ENCODE measurements around the gene CAMTA1. TPM values are rescaled to one million over a fixed set of nuclear protein-coding genes. Genes with fewer than 3 reads are reported as not detected.

The CAMTA1 gene
- polyA plus RNA-seq, 1 donor from 2014 or later, result 162 TPM

DNA sequence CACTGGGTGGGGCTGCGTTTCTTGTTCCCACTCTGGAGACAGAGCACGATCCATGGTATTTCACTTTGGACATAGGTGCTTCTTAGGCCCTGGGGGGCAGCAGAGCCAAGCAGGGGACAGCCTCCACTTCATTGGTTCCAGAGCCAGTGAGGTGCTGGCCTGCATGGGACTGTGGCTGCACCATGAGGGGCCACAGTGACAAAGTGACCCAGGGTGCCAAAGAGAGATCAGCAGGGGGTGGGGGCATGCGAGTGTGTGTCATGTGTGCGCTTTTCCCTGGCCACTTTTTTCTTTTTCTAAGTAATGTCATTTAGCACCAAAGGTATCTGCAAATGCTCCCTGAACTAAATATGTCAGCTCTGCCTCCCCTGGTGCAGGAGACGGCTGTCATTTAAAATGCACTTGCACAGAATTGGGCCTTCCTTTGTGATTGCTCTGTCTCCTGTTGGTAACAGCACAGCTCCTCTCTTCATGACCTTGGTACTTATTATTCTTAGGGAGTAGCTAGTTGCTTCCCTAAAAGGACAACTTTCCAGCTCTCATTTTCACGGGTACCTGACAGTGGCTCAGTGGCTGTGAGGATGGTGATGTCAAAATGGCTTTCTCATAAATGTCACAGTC lies 910.4 kb downstream of the CAMTA1 start:
- Histone ChIP-seq H3K4me2 (ENCODE audit: low read length) (no peak overlapping the region), H3K27ac (ENCODE audit: low read length) (peak overlapping the region; percentile 60), H3K27me3 (ENCODE audit: insufficient read depth, low read depth, low read length) (no peaks in the 10 kb centered on the region), H3K9ac (ENCODE audit: low read length) (peak overlapping the region; percentile 35), H3K4me3 (ENCODE audit: low read length) (no peak overlapping the region), H3K9me2 (ENCODE audit: insufficient read depth, low read length) (no peaks in the 10 kb centered on the region), H4K20me1 (ENCODE audit: insufficient read depth) (no peaks in the 10 kb centered on the region), H3F3A (ENCODE audit: insufficient read depth, low read length, poor library complexity, severe bottlenecking) (no peaks in the 10 kb centered on the region), H3K36me3 (ENCODE audit: insufficient read depth, low read length) (no peaks in the 10 kb centered on the region), H2AFZ (ENCODE audit: low read depth, low read length) (no peak overlapping the region), H3K9me3 (ENCODE audit: low read length) (no peaks in the 10 kb centered on the region), H3K79me2 (replicated peaks; ENCODE audit: insufficient read depth, low read length) (no peaks in the 10 kb centered on the region)
- TF ChIP-seq, protein P1, sequence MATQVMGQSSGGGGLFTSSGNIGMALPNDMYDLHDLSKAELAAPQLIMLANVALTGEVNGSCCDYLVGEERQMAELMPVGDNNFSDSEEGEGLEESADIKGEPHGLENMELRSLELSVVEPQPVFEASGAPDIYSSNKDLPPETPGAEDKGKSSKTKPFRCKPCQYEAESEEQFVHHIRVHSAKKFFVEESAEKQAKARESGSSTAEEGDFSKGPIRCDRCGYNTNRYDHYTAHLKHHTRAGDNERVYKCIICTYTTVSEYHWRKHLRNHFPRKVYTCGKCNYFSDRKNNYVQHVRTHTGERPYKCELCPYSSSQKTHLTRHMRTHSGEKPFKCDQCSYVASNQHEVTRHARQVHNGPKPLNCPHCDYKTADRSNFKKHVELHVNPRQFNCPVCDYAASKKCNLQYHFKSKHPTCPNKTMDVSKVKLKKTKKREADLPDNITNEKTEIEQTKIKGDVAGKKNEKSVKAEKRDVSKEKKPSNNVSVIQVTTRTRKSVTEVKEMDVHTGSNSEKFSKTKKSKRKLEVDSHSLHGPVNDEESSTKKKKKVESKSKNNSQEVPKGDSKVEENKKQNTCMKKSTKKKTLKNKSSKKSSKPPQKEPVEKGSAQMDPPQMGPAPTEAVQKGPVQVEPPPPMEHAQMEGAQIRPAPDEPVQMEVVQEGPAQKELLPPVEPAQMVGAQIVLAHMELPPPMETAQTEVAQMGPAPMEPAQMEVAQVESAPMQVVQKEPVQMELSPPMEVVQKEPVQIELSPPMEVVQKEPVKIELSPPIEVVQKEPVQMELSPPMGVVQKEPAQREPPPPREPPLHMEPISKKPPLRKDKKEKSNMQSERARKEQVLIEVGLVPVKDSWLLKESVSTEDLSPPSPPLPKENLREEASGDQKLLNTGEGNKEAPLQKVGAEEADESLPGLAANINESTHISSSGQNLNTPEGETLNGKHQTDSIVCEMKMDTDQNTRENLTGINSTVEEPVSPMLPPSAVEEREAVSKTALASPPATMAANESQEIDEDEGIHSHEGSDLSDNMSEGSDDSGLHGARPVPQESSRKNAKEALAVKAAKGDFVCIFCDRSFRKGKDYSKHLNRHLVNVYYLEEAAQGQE (IDR thresholded peaks at IDR 0.05; ENCODE audit: borderline replicate concordance), result no peak
- TF ChIP-seq RAD21 (conservative IDR thresholded peaks at IDR 0.05), result no peak
- no peak for TF ChIP-seq POLR2AphosphoS5 (IDR thresholded peaks at IDR 0.05)
- no peak for TF ChIP-seq EZH2 (IDR thresholded peaks at IDR 0.05; ENCODE audit: borderline replicate concordance, insufficient read depth, low read length, poor library complexity, severe bottlenecking)
- TF ChIP-seq EP300 (conservative IDR thresholded peaks at IDR 0.05; ENCODE audit: poor library complexity, severe bottlenecking), result no peak
- TF ChIP-seq, protein P2, sequence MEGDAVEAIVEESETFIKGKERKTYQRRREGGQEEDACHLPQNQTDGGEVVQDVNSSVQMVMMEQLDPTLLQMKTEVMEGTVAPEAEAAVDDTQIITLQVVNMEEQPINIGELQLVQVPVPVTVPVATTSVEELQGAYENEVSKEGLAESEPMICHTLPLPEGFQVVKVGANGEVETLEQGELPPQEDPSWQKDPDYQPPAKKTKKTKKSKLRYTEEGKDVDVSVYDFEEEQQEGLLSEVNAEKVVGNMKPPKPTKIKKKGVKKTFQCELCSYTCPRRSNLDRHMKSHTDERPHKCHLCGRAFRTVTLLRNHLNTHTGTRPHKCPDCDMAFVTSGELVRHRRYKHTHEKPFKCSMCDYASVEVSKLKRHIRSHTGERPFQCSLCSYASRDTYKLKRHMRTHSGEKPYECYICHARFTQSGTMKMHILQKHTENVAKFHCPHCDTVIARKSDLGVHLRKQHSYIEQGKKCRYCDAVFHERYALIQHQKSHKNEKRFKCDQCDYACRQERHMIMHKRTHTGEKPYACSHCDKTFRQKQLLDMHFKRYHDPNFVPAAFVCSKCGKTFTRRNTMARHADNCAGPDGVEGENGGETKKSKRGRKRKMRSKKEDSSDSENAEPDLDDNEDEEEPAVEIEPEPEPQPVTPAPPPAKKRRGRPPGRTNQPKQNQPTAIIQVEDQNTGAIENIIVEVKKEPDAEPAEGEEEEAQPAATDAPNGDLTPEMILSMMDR (IDR thresholded peaks at IDR 0.05; ENCODE audit: poor library complexity, severe bottlenecking), result no peak
- TF ChIP-seq MXI1 (conservative IDR thresholded peaks at IDR 0.05; ENCODE audit: poor library complexity, severe bottlenecking), result no peak
- no peak for TF ChIP-seq TAF1 (IDR thresholded peaks at IDR 0.05; ENCODE audit: low read depth)

DNA sequence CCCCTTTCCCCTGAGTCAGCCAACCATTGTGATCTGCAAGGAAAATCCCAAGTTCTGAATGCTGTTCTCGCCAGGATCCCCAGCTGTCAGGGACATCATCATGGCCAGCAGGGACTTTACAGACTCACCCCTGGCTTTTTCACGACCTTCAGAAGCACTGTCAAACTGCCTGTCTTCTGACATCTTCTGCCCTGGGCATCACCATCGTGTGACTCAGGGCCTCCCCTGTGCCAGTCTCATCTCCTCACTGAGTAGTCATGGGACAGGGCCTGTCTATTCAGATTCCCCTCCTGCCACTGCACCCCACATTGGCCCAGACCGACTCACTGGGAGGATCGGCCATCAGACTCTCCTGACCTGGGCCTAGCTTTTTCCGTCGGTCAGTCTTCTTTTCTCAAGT lies 913.4 kb downstream of the CAMTA1 start:
- Histone ChIP-seq H3F3A (ENCODE audit: insufficient read depth, low read length, poor library complexity, severe bottlenecking) (peaks cover 5% of the 10 kb centered on the region), H3K79me2 (replicated peaks; ENCODE audit: insufficient read depth, low read length) (peaks cover 4% of the 10 kb centered on the region), H3K27me3 (ENCODE audit: insufficient read depth, low read depth, low read length) (no peaks in the 10 kb centered on the region), H3K9me3 (ENCODE audit: low read length) (no peaks in the 10 kb centered on the region), H4K20me1 (ENCODE audit: insufficient read depth) (no peaks in the 10 kb centered on the region), H2AFZ (ENCODE audit: low read depth, low read length) (no peak overlapping the region), H3K9me2 (ENCODE audit: insufficient read depth, low read length) (no peaks in the 10 kb centered on the region), H3K4me3 (ENCODE audit: low read length) (no peak overlapping the region), H3K27ac (ENCODE audit: low read length) (no peak overlapping the region), H3K36me3 (ENCODE audit: insufficient read depth, low read length) (no peaks in the 10 kb centered on the region), H3K9ac (ENCODE audit: low read length) (no peak overlapping the region), H3K4me2 (ENCODE audit: low read length) (no peak overlapping the region)
- TF ChIP-seq RAD21 (conservative IDR thresholded peaks at IDR 0.05), result no peak
- no peak for TF ChIP-seq SMC3 (conservative IDR thresholded peaks at IDR 0.05; ENCODE audit: poor library complexity)
- no peak for TF ChIP-seq TAF1 (IDR thresholded peaks at IDR 0.05; ENCODE audit: low read depth)
- no peak for TF ChIP-seq MXI1 (conservative IDR thresholded peaks at IDR 0.05; ENCODE audit: poor library complexity, severe bottlenecking)
- TF ChIP-seq, protein P1 (IDR thresholded peaks at IDR 0.05; ENCODE audit: borderline replicate concordance), result no peak
- no peak for TF ChIP-seq POLR2AphosphoS5 (IDR thresholded peaks at IDR 0.05)
- TF ChIP-seq, protein P2 (IDR thresholded peaks at IDR 0.05; ENCODE audit: poor library complexity, severe bottlenecking), result no peak
- TF ChIP-seq EP300 (conservative IDR thresholded peaks at IDR 0.05; ENCODE audit: poor library complexity, severe bottlenecking), result no peak
- TF ChIP-seq EZH2 (IDR thresholded peaks at IDR 0.05; ENCODE audit: borderline replicate concordance, insufficient read depth, low read length, poor library complexity, severe bottlenecking), result no peak

Measured in neural cell (in vitro differentiated cells).